Islet precursor cell (in vitro differentiated cells): ENCODE measurements around the gene CCDC12.
A peak's percentile ranks its signal among the peaks of the same experiment; 100 is the strongest.
"Not testable (repeated sequence)": the region's sequence is repeated elsewhere in the genome, so short reads cannot be mapped to it uniquely, and the experiment has no call there.

Source experiments
- DNase-seq: peaks from one replicate; pipeline ENCODE4 v3.0.0-alpha.2; 2018

The CCDC12 gene

GRCh38 chr3:46978985-46979944 lies 2.7 kb upstream of the CCDC12 start, which contains the start of gene NBEAL2:
Gene NBEAL2, plus strand, starts transcription at chr3:46979666. Its CDS starts 196 bp downstream, at chr3:46979862.
- DNase-seq = peak; percentile 98

- no peak for DNase-seq
Observed at GRCh38 chr3:46978381-46978780, 1.8 kb upstream of the CCDC12 start.

GRCh38 chr3:46977811-46978195 lies 1.3 kb upstream of the CCDC12 start:
- no peak for DNase-seq

GRCh38 chr3:46974421-46975171 lies 1.9 kb downstream of the CCDC12 start:
- no peak for DNase-seq

- DNase-seq = no peak
Observed at GRCh38 chr3:46972396-46972795, 4.1 kb downstream of the CCDC12 start.

GRCh38 chr3:46971742-46972141 lies 4.8 kb downstream of the CCDC12 start:
- no peak for DNase-seq

GRCh38 chr3:46971151-46971550 lies 5.4 kb downstream of the CCDC12 start:
- no peak for DNase-seq

GRCh38 chr3:46970391-46971091 lies 6.0 kb downstream of the CCDC12 start:
- DNase-seq = no peak

GRCh38 chr3:46968783-46969428 lies 7.6 kb downstream of the CCDC12 start:
- no peak for DNase-seq

GRCh38 chr3:46966811-46967210 lies 9.7 kb downstream of the CCDC12 start:
- DNase-seq = peak; percentile 94

- DNase-seq = no peak
Observed at GRCh38 chr3:46965151-46965550, 11.4 kb downstream of the CCDC12 start.

- not testable (repeated sequence) for DNase-seq
Observed at GRCh38 chr3:46964038-46964590, 12.4 kb downstream of the CCDC12 start.

- DNase-seq = no peak
Observed at GRCh38 chr3:46962990-46963389, 13.6 kb downstream of the CCDC12 start.

GRCh38 chr3:46962427-46962826 lies 14.1 kb downstream of the CCDC12 start:
- DNase-seq = no peak

GRCh38 chr3:46960835-46961234 lies 15.7 kb downstream of the CCDC12 start:
- no peak for DNase-seq

GRCh38 chr3:46960081-46960701 lies 16.4 kb downstream of the CCDC12 start:
- DNase-seq = peak; percentile 88

- DNase-seq = no peak
Observed at GRCh38 chr3:46959161-46959511, 17.4 kb downstream of the CCDC12 start.

- DNase-seq = no peak
Observed at GRCh38 chr3:46958467-46959160, 17.9 kb downstream of the CCDC12 start.

GRCh38 chr3:46957092-46957820 lies 19.3 kb downstream of the CCDC12 start:
- DNase-seq = no peak

- no peak for DNase-seq
Observed at GRCh38 chr3:46955801-46956259, 20.7 kb downstream of the CCDC12 start.
